H9 (cell line): Measurements from ENCODE around the gene SMLR1. TPM values are rescaled to one million over a fixed set of nuclear protein-coding genes. Genes with fewer than 3 reads are reported as not detected.

ENCODE experiments used
- DNase-seq: peaks from one replicate; pipeline ENCODE4 v3.0.0-alpha.2; 2017
- H2AFZ ChIP-seq: one replicate; pipeline ENCODE4 v1.6.1; 2013; ENCODE audit warnings: mild to moderate bottlenecking, low read length, control low read depth, moderate library complexity
- H2AK5ac ChIP-seq: 2 replicates; pipeline ENCODE4 v1.6.1; 2013; ENCODE audit warnings: low read length, control low read depth, mixed read lengths; ENCODE audit not compliant: insufficient read length
- H2BK120ac ChIP-seq: one replicate; pipeline ENCODE4 v1.6.1; 2013; ENCODE audit warnings: low read depth, mild to moderate bottlenecking, low read length, control low read depth, inconsistent platforms; ENCODE audit not compliant: poor library complexity, severe bottlenecking
- H2BK12ac ChIP-seq: 2 replicates; pipeline ENCODE4 v1.6.1; 2013; ENCODE audit warnings: low read length, control low read depth, mixed read lengths, low read depth; ENCODE audit not compliant: insufficient read length
- H2BK15ac ChIP-seq: 2 replicates; pipeline ENCODE4 v1.6.1; 2013; ENCODE audit warnings: low read depth, low read length, control low read depth
- H2BK20ac ChIP-seq: one replicate; pipeline ENCODE4 v1.6.1; 2013; ENCODE audit warnings: low read depth, mild to moderate bottlenecking, low read length, control low read depth, inconsistent platforms; ENCODE audit not compliant: poor library complexity, severe bottlenecking
- H2BK5ac ChIP-seq: 2 replicates; pipeline ENCODE4 v1.6.1; 2013; ENCODE audit warnings: low read length, control low read depth, mixed read lengths; ENCODE audit not compliant: insufficient read length
- H3K14ac ChIP-seq: 2 replicates; pipeline ENCODE4 v1.6.1; 2013; ENCODE audit warnings: low read length, control low read depth; ENCODE audit not compliant: insufficient read depth
- H3K18ac ChIP-seq: 2 replicates; pipeline ENCODE4 v1.6.1; 2013; ENCODE audit warnings: low read depth, mild to moderate bottlenecking, mixed read lengths, low read length, control low read depth; ENCODE audit not compliant: insufficient read length
- H3K23ac ChIP-seq: 2 replicates; pipeline ENCODE4 v1.6.1; 2013; ENCODE audit warnings: low read length, control low read depth, mixed read lengths, low read depth; ENCODE audit not compliant: insufficient read length
- H3K23me2 ChIP-seq: 2 replicates; pipeline ENCODE4 v1.6.1; 2013; ENCODE audit warnings: low read depth, mild to moderate bottlenecking, mixed read lengths, low read length, control low read depth; ENCODE audit not compliant: insufficient read length, poor library complexity, severe bottlenecking
- H3K27ac ChIP-seq: 2 replicates; pipeline ENCODE4 v1.5.1; 2013; ENCODE audit warnings: low read length, control low read depth, mixed read lengths, low read depth; ENCODE audit not compliant: insufficient read length
- H3K27me3 ChIP-seq: 2 replicates; pipeline ENCODE4 v1.6.1; 2013; ENCODE audit warnings: low read length, control low read depth, inconsistent platforms; ENCODE audit not compliant: insufficient read depth
- H3K4ac ChIP-seq: 2 replicates; pipeline ENCODE4 v1.6.1; 2013; ENCODE audit warnings: low read depth, mild to moderate bottlenecking, control low read depth, inconsistent platforms, low read length, moderate library complexity
- H3K4me1 ChIP-seq: 2 replicates; pipeline ENCODE4 v1.6.1; 2013; ENCODE audit warnings: low read length, control low read depth, inconsistent platforms; ENCODE audit not compliant: insufficient read depth
- H3K4me2 ChIP-seq: 2 replicates; pipeline ENCODE4 v1.6.1; 2013; ENCODE audit warnings: low read length, control low read depth, mixed read lengths; ENCODE audit not compliant: insufficient read length, insufficient read depth
- H3K56ac ChIP-seq: 2 replicates; pipeline ENCODE4 v1.6.1; 2013; ENCODE audit warnings: low read depth, mild to moderate bottlenecking, mixed read lengths, low read length, control low read depth; ENCODE audit not compliant: insufficient read length
- H3K79me1 ChIP-seq: 2 replicates; pipeline ENCODE4 v1.6.1; 2013; ENCODE audit warnings: low read depth, mild to moderate bottlenecking, moderate library complexity, low read length, control low read depth, inconsistent platforms; ENCODE audit not compliant: insufficient read depth, poor library complexity, severe bottlenecking
- H3K79me2 ChIP-seq: 2 replicates; pipeline ENCODE4 v1.6.1; 2013; ENCODE audit warnings: low read length, control low read depth, inconsistent platforms; ENCODE audit not compliant: insufficient read depth
- H3K9ac ChIP-seq: 2 replicates; pipeline ENCODE4 v1.6.1; 2013; ENCODE audit warnings: low read length, control low read depth, mixed read lengths; ENCODE audit not compliant: insufficient read length; ENCODE audit errors: extremely low read depth
- H3K9me3 ChIP-seq: one replicate; pipeline ENCODE4 v1.6.1; 2013; ENCODE audit warnings: low read depth, low read length, inconsistent platforms; ENCODE audit not compliant: control insufficient read depth
- H3T11ph ChIP-seq: one replicate; pipeline ENCODE4 v1.6.1; 2013; ENCODE audit warnings: mild to moderate bottlenecking, low read length, control low read depth, inconsistent platforms
- H4K20me1 ChIP-seq: one replicate; pipeline ENCODE4 v1.6.1; 2013; ENCODE audit not compliant: control insufficient read depth, insufficient read length, insufficient read depth
- H4K5ac ChIP-seq: 2 replicates; pipeline ENCODE4 v1.6.1; 2013; ENCODE audit warnings: low read depth, mild to moderate bottlenecking, mixed read lengths, low read length, control low read depth; ENCODE audit not compliant: insufficient read length
- H4K8ac ChIP-seq: replicated peaks from 2 replicates; pipeline ENCODE4 v1.6.1; 2013; ENCODE audit warnings: low read length, control low read depth, mixed read lengths, low read depth; ENCODE audit not compliant: insufficient read length
- H4K91ac ChIP-seq: 2 replicates; pipeline ENCODE4 v1.6.1; 2013; ENCODE audit warnings: low read depth, mild to moderate bottlenecking, moderate library complexity, mixed read lengths, low read length, control low read depth; ENCODE audit not compliant: insufficient read length
- H3K27ac Mint-ChIP-seq, 3 experiments: 2 replicates in 2 of 3; 3 replicates in 1 of 3; pipeline ENCODE4 v1.8.0; 2020 to 2021; ENCODE audit warnings: mixed read lengths in 3 of 3, mild to moderate bottlenecking in 1 of 3, moderate library complexity in 1 of 3
- H3K27me3 Mint-ChIP-seq: 2 replicates; pipeline ENCODE4 v1.8.0; 2021; ENCODE audit warnings: low read depth, mild to moderate bottlenecking, moderate library complexity, mixed read lengths
- H3K36me3 Mint-ChIP-seq, 3 experiments: 2 replicates in 2 of 3; 3 replicates in 1 of 3; pipeline ENCODE4 v1.8.0; 2020 to 2021; ENCODE audit warnings: low read depth in 3 of 3, mixed read lengths in 3 of 3; ENCODE audit not compliant: insufficient read depth in 1 of 3
- H3K4me1 Mint-ChIP-seq, 2 experiments: 2 replicates each; pipeline ENCODE4 v1.8.0; 2020; ENCODE audit warnings: mixed read lengths in 2 of 2
- H3K4me3 Mint-ChIP-seq, 2 experiments: 2 replicates in 1 of 2; 3 replicates in 1 of 2; pipeline ENCODE4 v1.8.0; 2020 to 2021; ENCODE audit warnings: mild to moderate bottlenecking in 2 of 2, mixed read lengths in 2 of 2, moderate library complexity in 1 of 2
- H3K9me3 Mint-ChIP-seq, 2 experiments: 2 replicates in 1 of 2; 3 replicates in 1 of 2; pipeline ENCODE4 v1.8.0; 2020; ENCODE audit warnings: mild to moderate bottlenecking in 2 of 2, mixed read lengths in 2 of 2, moderate library complexity in 1 of 2
- WGBS: extraction: QIAGEN DNeasy Blood & Tissue Kit; methylation state at CpG from one replicate; pipeline ENCODE4 v1.1.7; 2013; ENCODE audit warnings: missing lambda C conversion rate, low lambda C conversion rate, mixed read lengths; ENCODE audit not compliant: insufficient read length; ENCODE audit errors: extremely low coverage; 5-methylcytosine and 5-hydroxymethylcytosine counted together
- total RNA-seq: library from RNA; stranded (reverse); gene quantifications from 2 replicates; pipeline ENCODE4 v1.2.1, GENCODE V29; 2021
- TF ChIP-seq, protein P1 (sequence below): fragments of 200-600 bp; sonication (generic); conservative IDR thresholded peaks from 3 replicates; pipeline ENCODE4 v1.8.0; 2021; ENCODE audit warnings: antibody characterized with exemption, mild to moderate bottlenecking

SMLR1 gene
- total RNA-seq, 1 experiment from 2014 or later: not detected

DNA sequence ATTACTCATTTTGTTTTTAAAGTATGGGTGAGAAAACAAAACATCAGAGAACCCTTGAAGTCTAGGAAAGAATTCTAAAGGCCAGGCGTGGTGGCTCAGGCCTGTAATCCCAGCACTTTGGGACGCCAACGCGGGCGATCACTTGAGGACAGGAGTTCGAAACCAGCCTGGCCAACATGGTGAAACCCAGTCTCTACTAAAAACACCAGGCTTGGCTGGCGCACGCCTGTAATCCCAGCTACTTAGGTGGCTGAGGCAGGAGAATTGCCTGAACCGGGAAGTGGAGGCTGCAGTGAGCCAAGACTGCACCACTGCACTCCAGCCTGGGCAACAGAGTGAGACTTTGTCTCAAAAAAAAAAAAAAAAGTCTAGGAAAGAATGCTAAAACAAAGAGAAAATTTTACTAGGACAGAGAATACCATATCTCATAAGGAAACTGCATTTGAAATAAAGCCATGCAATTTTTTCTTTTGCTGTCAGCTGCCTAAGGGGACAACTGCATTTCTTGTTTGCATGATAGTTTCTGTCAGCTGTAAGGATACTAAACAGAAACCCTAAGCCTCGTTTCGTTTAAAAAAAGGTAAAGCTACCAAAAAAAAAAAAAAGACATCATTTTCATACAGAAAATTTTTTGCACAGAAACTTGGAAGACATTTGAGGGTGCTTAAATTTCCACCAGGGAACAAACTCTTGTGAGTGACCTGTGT is 32.1 kb downstream of the SMLR1 start:
- WGBS: no CpG with 5 or more reads among the region's 11 CpGs

More for the DNA sequence above, 32.1 kb downstream of the SMLR1 start:
- H3K4me1 ChIP-seq: no peaks in the 10 kb centered on the region
- Mint-ChIP-seq H3K27ac (peak overlapping the region in 2 of 3 experiments; percentile 15 to 23; a peak in 3 of 7 replicates), H3K4me1 (peaks cover 21% of the 10 kb centered on the region in 2 experiments), H3K4me3 (no peak overlapping the region), H3K36me3 (peaks cover 9 to 13% (median 11%) of the 10 kb centered on the region in 3 experiments), H3K27me3 (no peaks in the 10 kb centered on the region), H3K9me3 (peaks cover 0 to 4% of the 10 kb centered on the region in 2 experiments; a peak in 3 of 5 replicates)
- no peaks in the 10 kb centered on the region for H3K79me1 ChIP-seq
- H3K79me2 ChIP-seq: no peaks in the 10 kb centered on the region
- H3K18ac ChIP-seq: no peak overlapping the region
- no peaks in the 10 kb centered on the region for H3K23me2 ChIP-seq
- no peak overlapping the region for H3K23ac ChIP-seq
- no peak overlapping the region for H2BK20ac ChIP-seq
- no peak overlapping the region for H3T11ph ChIP-seq
- H3K4me2 ChIP-seq: no peak overlapping the region
- no peak overlapping the region for H2BK5ac ChIP-seq
- no peak overlapping the region for H2BK15ac ChIP-seq
- no peak overlapping the region for H2BK12ac ChIP-seq
- H3K27me3 ChIP-seq: no peaks in the 10 kb centered on the region
- H2AK5ac ChIP-seq: no peak overlapping the region
- H3K9me3 ChIP-seq: no peaks in the 10 kb centered on the region
- no peaks in the 10 kb centered on the region for H4K20me1 ChIP-seq
- DNase-seq: no peak
- TF ChIP-seq, protein P1, sequence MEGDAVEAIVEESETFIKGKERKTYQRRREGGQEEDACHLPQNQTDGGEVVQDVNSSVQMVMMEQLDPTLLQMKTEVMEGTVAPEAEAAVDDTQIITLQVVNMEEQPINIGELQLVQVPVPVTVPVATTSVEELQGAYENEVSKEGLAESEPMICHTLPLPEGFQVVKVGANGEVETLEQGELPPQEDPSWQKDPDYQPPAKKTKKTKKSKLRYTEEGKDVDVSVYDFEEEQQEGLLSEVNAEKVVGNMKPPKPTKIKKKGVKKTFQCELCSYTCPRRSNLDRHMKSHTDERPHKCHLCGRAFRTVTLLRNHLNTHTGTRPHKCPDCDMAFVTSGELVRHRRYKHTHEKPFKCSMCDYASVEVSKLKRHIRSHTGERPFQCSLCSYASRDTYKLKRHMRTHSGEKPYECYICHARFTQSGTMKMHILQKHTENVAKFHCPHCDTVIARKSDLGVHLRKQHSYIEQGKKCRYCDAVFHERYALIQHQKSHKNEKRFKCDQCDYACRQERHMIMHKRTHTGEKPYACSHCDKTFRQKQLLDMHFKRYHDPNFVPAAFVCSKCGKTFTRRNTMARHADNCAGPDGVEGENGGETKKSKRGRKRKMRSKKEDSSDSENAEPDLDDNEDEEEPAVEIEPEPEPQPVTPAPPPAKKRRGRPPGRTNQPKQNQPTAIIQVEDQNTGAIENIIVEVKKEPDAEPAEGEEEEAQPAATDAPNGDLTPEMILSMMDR: no peak
- no peak overlapping the region for H3K9ac ChIP-seq
- no peak overlapping the region for H3K4ac ChIP-seq
- no peak overlapping the region for H3K56ac ChIP-seq
- H3K27ac ChIP-seq: no peak overlapping the region
- no peak overlapping the region for H4K8ac ChIP-seq
- no peak overlapping the region for H2BK120ac ChIP-seq
- no peak overlapping the region for H3K14ac ChIP-seq
- no peak overlapping the region for H4K91ac ChIP-seq
- no peak overlapping the region for H2AFZ ChIP-seq
- H4K5ac ChIP-seq: no peak overlapping the region
